Measurements from ENCODE around the gene ARRB2. TPM values are rescaled to one million over a fixed set of nuclear protein-coding genes. Genes with fewer than 3 reads are reported as not detected.

ARRB2 gene
- total and polyA plus RNA-seq, 2 experiments from 2014 or later, result 37.3 to 45.0 TPM

- TF ChIP-seq ZNF114 (CRISPR knock-in tag; IDR thresholded peaks at IDR 0.05) (no peak), REST (IDR thresholded peaks at IDR 0.05; ENCODE audit: unreplicated experiment) (no peak), ZNF331 (CRISPR knock-in tag; IDR thresholded peaks at IDR 0.05; ENCODE audit: low read depth) (no peak), EZH2 (IDR thresholded peaks at IDR 0.05; ENCODE audit: low read depth, unreplicated experiment) (no peak), CREB1 (CRISPR knock-in tag; IDR thresholded peaks at IDR 0.05; ENCODE audit: low read depth) (no peak)
- TF ChIP-seq, protein P1, sequence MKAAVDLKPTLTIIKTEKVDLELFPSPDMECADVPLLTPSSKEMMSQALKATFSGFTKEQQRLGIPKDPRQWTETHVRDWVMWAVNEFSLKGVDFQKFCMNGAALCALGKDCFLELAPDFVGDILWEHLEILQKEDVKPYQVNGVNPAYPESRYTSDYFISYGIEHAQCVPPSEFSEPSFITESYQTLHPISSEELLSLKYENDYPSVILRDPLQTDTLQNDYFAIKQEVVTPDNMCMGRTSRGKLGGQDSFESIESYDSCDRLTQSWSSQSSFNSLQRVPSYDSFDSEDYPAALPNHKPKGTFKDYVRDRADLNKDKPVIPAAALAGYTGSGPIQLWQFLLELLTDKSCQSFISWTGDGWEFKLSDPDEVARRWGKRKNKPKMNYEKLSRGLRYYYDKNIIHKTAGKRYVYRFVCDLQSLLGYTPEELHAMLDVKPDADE (IDR thresholded peaks at IDR 0.05), result no peak
Measured at GRCh38 chr17:4725646-4726310, 15.3 kb downstream of the ARRB2 start (continued).

DNA sequence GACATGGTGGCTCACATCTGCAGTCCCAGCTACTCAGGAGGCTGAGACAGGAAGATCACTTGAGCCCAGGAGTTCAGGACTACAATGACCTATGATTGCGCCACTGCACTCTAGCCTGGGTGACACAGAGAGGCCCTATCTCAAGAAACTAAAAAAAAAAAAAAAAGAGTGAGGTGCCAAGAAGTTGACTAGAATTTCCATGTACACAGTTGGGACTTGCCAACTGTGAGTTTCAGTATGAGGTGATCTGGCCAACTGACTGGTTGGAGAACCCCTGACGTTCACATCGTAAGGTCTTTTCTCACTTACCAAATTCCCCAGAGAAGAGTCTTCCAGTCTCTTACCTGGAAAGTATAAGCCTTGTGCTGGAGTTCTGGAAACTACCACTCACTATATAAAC lies 17.7 kb downstream of the ARRB2 start:
- H3K9me3 Mint-ChIP-seq, result no peaks in the 10 kb centered on the region; the same call in 2 of the 3 replicates
- H3K4me1 ChIP-seq (ENCODE audit: insufficient read depth), result no peaks in the 10 kb centered on the region
- no peak overlapping the region for H3K27ac Mint-ChIP-seq
- no peak overlapping the region for H2AFZ ChIP-seq
- no peaks in the 10 kb centered on the region for H3K27me3 ChIP-seq (ENCODE audit: insufficient read depth)
- H3K27ac ChIP-seq (ENCODE audit: low read depth), result no peak overlapping the region
- H3K4me3 Mint-ChIP-seq, result no peak overlapping the region
- no peaks in the 10 kb centered on the region for H3K79me2 ChIP-seq (replicated peaks; ENCODE audit: insufficient read depth)
- ATAC-seq (no peak), DNase-seq (ENCODE audit: low spot score) (no peak)
- no peaks in the 10 kb centered on the region for H3K36me3 ChIP-seq (ENCODE audit: insufficient read depth)
- no peaks in the 10 kb centered on the region for H3K9me2 ChIP-seq (ENCODE audit: insufficient read depth)
- no peaks in the 10 kb centered on the region for H4K20me1 ChIP-seq (replicated peaks; ENCODE audit: insufficient read depth)
- H3K4me2 ChIP-seq, result no peak overlapping the region
- no peak overlapping the region for H3K4me3 ChIP-seq
- no peaks in the 10 kb centered on the region for H3K36me3 Mint-ChIP-seq (ENCODE audit: low read depth)
- H3F3A ChIP-seq (replicated peaks; ENCODE audit: low read depth), result 0 out of 2 replicates have a peak, but pooled peaks cover 2% of the 10 kb centered on the region
- peaks cover 3% of the 10 kb centered on the region; the same call in 2 of the 3 replicates for H3K4me1 Mint-ChIP-seq
- peaks cover 18% of the 10 kb centered on the region for H3K27me3 Mint-ChIP-seq (ENCODE audit: insufficient read depth, low read depth, poor library complexity)
- TF ChIP-seq, protein P2, sequence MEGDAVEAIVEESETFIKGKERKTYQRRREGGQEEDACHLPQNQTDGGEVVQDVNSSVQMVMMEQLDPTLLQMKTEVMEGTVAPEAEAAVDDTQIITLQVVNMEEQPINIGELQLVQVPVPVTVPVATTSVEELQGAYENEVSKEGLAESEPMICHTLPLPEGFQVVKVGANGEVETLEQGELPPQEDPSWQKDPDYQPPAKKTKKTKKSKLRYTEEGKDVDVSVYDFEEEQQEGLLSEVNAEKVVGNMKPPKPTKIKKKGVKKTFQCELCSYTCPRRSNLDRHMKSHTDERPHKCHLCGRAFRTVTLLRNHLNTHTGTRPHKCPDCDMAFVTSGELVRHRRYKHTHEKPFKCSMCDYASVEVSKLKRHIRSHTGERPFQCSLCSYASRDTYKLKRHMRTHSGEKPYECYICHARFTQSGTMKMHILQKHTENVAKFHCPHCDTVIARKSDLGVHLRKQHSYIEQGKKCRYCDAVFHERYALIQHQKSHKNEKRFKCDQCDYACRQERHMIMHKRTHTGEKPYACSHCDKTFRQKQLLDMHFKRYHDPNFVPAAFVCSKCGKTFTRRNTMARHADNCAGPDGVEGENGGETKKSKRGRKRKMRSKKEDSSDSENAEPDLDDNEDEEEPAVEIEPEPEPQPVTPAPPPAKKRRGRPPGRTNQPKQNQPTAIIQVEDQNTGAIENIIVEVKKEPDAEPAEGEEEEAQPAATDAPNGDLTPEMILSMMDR (conservative IDR thresholded peaks at IDR 0.05; ENCODE audit: low read depth in 2 of 2), result no peak
- TF ChIP-seq JUNB (IDR thresholded peaks at IDR 0.05; ENCODE audit: unreplicated experiment) (no peak), ZNF462 (CRISPR knock-in tag; IDR thresholded peaks at IDR 0.05) (no peak), STAT1 (IDR thresholded peaks at IDR 0.05; ENCODE audit: unreplicated experiment) (no peak), CREB1 (CRISPR knock-in tag; IDR thresholded peaks at IDR 0.05; ENCODE audit: low read depth) (no peak)
- TF ChIP-seq, protein P1 (IDR thresholded peaks at IDR 0.05), result no peak
